Measurements from ENCODE around the gene B4GALNT4.
A peak's percentile ranks its signal among the peaks of the same experiment; 100 is the strongest.
"Not testable (repeated sequence)": the region's sequence is repeated elsewhere in the genome, so short reads cannot be mapped to it uniquely, and the experiment has no call there.

Gene B4GALNT4

DNA sequence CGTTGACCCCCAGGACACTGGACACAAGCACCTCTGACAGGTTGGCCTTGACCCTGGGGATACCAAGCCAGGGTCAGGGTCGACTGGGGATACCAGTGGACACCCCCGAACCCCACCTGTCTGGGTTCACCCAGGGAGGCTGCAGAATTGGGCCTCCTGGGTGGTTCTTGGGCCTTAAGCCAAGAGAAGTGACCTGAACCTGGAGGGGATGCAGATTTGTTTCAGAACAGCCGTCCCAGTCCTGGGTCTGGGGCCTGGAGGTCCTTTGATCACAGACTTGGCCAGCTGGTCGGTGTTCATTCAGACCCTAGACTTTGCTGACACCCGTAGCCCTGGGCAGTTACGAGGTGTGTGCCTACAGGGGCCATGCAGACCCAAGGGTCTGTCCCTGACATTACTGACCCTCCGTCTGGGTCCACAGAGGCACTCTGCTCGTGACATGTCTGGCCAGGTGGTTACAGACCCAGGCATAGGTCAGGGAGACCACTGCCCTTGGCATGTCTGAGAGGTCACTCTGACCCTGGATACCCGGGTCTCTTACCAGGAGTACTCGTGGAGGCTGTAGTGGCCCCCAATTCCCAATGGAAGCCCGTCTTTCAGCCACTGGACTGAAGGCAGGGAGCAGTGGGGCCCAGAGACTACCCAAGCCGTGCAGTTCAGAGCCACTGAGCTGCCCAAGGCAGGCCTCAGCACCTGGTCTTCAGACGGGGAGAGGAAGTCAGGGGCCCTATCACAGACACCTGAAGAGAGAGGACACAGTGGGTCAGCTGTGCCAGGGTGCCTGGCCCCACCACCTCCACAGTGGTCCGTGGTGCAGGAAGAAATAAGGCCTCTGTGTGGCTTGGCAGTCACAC is 39.1 kb downstream of the B4GALNT4 start:
- no peak for DNase-seq (ENCODE audit: low spot score)

DNA sequence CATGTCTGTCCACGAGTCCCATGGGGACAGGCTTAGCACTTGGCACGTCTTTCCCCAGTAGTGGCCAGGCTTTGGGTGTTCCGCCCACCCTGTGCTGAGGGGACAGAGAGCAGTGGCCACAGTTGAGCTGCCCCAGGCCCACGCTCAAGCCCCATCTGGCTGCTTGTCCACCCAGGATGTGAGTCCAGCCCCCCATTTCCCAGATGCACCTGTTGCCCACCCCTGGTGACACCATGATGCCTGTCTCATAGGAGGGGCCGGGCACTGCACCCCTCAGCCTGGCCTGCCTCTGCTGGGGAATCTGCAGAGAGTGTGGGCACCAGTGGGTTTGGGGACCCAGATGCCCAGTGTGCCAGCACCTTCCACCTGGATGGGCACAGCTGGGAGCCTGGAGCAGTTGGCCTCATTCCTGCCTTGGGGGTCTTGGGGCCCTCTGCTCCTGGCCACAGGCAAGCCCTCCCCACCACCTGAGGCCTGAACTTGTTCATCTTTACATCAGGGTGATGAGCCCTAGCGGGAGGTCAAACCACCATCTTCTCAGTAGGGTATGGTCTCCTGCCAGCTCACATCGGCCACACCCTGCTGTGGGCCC is 39.8 kb downstream of the B4GALNT4 start:
- DNase-seq (ENCODE audit: low spot score): no peak

DNA sequence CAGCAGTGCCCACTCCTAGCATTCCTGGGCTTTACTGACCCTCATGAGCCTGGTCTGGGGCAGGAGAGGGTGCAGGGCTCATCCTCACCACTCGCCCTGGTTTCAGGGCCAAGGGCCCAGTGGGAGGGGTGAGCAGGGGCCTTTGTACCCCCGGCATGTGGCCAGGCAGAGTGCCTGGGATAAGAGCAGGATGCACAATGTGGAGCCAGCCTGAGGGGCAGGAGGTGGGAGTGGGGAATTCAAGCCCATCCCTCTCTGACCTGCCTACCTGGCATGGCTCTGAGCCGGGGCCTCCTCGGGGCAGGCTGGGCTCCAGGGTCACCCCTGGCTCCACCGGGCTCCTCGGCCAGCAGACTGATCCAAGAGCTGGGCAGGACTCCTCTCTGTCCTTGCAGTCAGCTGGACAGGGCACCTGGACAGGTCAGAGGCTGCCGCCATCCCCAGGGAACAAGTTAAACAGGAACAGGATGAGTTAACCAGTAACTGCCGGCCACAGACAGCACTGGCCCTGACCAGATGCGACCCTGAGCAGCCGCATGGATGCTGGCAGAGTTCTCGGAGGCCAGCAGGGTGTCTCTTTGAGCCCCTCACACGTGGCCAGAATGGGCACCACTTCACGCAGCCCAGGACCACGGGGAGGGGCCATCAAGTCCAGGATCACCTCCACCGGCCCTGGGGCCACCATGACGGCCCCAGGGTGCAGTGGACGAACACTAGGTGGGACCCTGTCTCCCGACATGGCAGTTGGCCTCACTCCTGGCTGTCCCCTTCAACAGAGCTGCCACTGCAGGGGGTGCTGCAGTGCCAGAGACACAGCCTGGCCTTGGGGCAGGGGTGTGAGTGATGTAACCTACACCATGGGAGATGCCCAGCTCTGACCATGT is 40.5 kb downstream of the B4GALNT4 start:
- DNase-seq (ENCODE audit: low spot score): no peak

DNA sequence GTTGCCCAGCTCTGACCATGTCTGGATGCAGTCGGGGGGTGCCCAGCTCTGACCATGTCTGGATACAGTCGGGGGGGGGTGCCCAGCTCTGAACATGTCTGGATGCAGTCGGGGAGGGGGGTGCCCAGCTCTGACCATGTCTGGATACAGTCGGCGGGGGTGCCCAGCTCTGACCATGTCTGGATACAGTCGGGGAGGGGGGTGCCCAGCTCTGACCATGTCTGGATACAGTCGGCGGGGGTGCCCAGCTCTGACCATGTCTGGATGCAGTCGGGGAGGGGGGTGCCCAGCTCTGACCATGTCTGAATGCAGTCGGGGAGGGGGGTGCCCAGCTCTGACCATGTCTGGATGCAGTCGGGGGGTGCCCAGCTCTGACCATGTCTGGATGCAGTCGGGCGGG is 41.4 kb downstream of the B4GALNT4 start:
- DNase-seq (ENCODE audit: low spot score): not testable (repeated sequence)

DNA sequence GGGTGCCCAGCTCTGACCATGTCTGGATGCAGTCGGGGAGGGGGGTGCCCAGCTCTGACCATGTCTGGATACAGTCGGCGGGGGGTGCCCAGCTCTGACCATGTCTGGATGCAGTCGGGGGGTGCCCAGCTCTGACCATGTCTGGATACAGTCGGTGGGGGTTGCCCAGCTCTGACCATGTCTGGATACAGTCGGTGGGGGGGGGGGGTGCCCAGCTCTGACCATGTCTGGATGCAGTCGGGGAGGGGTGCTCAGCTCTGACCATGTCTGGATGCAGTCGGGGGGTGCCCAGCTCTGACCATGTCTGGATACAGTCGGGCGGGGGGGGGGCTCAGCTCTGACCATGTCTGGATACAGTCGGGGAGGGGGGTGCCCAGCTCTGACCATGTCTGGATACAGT is 42.2 kb downstream of the B4GALNT4 start:
- not testable (repeated sequence) for DNase-seq (ENCODE audit: low spot score)

DNA sequence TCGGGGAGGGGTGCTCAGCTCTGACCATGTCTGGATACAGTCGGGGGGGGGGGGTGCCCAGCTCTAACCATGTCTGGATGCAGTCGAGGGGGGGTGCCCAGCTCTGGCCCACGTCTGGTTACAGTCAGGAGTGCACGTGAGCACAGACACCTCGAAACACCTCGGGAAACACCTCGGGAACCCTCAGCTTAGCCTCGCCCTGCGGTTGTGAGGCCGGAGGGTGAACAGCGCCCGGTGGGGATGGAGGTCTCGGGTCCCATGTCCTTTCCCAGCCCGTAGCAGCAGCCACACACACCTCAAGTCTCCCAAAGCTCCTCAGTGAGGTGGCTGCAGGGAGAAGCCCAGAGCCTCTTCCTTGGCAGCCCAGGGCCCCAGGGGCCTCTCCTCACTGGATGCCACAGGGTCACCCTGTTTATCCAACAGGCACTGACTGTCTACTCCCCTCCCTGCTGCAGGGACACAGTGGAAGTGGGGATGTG is 43.4 kb downstream of the B4GALNT4 start:
- no peak for DNase-seq (ENCODE audit: low spot score)

DNA sequence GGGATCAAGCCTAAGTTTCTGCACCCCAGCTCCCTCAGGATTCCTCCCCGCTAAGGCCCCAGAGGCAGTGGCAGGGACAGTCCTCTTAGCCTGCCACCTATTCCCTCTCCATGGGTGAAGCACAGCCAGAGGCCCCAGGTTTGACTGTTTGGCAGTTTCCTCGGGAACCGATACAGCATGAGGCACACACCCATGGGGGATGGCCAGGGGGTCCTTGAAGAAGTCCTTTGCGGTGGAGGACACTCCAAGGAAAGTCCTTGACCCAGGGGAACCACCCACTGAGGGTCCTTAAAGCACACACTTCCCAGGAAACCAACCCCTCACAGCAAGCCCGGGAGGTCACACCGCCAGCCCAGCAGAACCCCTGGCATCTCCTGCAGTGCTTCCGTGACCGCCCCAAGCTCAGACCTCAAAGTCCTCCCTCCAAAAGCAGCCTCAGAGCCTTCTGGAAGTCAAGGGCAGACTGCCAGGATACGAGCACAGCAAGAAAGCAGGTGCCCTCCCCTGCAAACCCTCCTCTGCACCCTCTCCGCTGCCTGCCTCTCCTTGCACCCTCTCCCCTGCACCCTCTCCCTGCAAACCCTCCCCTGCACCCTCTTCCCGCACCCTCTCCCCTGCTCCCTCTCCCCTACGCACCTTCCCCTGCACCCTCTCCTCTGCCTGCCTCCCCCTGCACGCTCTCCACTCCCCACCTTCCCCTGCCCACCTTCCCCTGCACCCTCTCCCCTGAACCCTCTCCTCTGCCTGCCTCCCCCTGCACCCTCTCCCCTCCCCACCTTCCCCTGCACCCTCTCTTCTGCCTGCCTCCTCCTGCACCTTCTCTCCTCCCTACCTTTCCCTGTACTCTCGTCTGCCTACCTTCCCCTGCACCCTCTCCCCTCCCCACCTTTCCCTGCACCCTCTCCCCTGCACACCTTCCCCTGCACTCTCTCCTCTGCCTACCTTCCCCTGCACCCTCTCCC is 44.1 kb downstream of the B4GALNT4 start:
- no peak for DNase-seq (ENCODE audit: low spot score)

DNA sequence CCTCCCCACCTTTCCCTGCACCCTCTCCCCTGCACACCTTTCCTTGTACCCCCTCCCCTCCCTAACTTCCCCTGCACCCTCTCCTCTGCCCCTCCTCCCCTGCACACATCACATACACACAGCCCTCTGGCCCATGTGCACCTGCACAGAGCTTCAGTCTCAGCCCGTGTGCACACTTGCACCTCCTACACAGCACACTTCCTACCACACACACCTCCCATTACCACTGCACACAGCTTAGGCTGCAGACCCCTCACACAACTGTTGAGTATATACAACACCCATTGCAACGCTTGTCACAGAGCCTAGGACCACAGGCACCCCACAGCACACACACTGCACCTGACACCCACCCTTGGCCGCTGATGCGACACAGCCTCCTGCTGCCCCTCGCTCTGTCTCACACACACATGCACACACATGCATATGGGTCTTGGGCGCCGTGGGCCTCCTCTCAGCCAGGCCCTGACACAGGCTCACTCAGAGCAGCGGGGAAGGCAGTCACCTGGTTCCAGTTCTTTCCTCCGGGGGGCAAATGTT is 45.1 kb downstream of the B4GALNT4 start:
- DNase-seq (ENCODE audit: low spot score): no peak

DNA sequence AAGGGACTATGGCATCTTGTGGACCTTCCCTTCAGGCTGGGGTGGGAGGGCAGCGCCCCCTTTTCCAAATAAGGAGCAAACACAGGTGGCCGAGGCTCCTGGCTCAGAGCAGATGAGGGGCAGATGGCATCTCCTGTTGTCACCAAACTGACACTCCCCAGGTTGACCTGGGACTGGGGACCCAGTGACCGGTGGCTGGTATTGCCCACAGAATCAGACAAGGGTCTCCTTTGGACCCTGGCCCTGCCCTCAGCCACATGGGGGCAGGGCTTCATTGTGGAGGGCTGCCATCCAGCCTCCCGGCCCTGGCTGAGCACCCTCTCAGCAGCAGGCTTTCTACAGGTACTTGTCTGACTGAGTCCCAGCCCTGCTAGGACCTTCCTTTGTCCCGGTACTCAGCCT is 46.3 kb downstream of the B4GALNT4 start:
- no peak for DNase-seq (ENCODE audit: low spot score)

DNA sequence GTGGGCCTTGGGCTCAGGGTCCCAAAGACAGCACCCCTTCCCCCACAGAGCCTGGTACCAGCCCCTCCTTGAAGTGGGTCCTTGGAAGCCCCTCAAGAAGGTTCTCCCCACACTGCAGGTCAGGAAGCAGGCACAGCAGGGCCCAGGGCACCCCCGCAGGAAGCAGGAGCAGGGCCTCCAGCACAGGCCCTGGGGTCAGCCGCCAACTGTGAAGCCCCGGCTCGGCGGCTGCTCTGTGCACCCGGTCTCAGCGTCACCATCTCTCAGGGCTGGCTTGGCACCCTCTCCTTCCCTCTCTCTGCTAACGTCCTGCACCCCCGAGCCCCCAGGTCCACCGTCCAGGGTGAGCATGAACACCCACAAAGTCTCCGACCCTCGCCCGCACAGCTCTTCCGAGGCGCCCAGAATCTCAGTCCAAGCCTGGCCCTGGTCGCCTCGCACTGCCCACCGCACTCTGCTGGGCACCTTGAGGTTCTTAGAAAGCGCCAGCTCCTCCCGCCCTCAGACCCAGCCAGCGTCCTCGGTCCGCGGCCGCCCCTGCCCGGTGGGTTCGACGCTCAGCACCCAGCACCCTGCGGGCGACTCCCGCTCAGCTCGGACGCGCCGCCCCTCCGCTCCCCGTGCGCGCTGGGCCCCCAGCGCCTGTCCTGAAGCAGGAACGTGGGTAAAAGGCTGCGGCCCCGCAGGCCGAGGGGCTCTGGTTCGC is 46.9 kb downstream of the B4GALNT4 start:
- DNase-seq (ENCODE audit: low spot score): no peak

DNA sequence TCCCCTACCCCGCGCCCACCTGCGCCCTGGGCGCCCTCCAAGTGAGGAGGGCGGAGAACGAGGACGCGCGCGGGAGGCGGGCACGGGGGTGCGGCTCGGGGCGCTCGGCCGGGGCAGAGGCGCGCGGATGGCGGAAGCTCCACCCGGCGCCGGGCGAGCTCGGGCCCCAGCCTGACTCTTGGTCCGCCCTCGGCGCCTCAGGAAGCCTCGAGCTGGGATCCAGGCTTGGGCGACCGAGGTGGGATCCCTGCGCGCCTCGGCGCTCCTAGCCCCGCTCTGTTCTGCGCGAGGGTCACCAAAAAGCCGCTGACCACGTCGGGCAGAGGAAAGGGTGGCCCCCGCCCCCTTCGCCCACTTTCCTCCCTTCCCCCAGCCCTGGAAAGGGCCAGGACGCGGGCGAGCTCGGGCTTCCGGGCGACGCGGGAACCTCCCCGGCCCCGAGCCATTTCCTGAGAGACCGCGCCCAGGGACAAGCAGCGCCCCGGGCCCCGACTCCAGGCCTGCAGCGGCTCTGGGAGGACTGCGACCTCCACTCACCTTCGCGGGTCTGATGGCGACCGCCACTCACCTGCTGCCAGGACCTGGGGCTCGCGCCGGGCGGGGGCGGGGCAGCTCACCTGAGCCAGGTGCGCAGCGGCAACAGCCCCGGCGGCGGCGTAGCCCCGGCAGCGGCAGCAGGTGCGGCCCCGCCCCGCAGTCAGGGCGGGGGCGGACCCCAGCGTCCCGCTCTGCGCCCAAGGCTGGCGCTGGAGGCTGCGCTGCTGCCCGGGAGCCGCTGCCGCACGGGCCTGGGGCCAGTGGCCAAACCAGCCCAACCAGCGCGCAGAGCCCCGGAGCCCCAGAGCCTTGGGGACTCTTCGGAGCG is 47.7 kb downstream of the B4GALNT4 start:
- DNase-seq (ENCODE audit: low spot score): peak; percentile 68

DNA sequence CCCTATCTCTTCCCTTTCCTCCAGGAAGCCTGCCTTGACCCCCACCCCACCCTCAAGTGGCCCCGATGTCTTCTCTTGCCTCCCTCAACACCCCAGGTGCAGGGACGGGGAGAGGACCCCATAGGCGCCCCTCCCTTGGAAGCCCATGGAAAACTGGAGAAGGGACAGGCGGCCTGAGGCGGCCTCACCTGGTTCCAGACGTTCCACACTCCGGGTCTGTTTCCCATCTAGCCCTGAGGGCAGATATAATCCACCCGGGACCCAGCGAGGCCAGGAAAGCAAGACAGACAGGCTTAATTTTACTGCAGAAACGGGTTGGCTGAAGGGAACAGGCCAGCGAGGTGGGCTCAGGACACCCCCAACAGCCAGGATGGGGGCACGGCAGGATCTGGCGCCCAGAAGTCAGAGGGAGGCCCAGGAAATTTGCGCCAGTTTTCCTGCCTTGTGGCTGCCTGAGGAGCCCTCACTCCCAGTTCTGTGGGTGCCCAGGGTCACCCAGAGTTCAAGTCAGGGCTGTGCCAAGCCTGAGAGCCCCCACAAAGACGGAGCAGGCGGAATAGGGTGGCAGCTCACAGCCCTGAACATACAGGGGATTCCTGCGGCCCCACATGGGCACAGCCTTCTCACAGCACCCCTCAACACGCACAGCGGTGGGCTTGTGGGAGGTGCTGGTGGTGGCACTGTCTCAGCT is 48.5 kb downstream of the B4GALNT4 start:
- DNase-seq (ENCODE audit: low spot score): no peak

DNA sequence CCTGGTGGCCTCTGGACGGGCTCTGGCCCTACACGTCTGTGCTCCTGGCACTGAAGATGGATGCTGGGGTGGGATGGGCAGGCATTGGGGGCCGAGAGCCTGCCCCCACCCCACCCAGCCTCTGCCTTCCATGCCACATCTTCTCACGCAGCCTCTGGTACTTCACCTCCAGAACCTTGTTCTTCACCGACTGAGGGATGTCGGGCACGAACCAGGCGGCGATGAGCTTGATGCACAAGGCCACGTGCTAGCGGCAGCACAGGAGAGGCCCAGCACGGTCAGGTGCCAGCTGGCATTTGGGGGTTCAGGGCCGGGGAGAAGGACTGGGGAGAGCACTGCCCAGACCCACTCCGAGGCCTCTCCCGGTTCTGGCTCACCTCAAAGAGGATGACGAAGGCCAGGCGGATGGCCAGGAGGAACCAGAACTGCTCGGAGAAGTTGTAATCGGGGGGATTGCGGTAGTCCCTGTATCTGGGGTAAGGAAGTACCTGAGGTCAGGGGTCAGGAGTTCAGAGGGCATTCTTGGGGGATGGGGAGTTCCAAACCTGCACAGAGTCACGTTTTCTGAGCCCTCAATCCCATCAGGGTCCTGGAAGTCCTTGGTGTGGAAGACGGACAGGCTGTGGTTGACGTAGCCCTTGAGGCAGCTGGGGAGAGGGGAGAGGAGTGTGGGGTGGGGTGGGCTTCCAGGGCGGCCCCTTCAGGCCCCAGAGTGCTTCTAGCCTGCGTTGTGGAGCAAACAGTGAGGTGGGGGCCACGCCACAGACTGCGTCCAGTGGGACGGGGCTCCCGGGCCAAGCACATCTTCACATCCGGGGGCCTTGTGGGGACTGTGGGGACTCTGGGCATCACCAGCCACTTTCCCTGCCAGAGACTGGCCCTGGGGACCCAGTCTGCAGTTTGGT is 49.3 kb downstream of the B4GALNT4 start:
- no peak for DNase-seq (ENCODE audit: low spot score)

DNA sequence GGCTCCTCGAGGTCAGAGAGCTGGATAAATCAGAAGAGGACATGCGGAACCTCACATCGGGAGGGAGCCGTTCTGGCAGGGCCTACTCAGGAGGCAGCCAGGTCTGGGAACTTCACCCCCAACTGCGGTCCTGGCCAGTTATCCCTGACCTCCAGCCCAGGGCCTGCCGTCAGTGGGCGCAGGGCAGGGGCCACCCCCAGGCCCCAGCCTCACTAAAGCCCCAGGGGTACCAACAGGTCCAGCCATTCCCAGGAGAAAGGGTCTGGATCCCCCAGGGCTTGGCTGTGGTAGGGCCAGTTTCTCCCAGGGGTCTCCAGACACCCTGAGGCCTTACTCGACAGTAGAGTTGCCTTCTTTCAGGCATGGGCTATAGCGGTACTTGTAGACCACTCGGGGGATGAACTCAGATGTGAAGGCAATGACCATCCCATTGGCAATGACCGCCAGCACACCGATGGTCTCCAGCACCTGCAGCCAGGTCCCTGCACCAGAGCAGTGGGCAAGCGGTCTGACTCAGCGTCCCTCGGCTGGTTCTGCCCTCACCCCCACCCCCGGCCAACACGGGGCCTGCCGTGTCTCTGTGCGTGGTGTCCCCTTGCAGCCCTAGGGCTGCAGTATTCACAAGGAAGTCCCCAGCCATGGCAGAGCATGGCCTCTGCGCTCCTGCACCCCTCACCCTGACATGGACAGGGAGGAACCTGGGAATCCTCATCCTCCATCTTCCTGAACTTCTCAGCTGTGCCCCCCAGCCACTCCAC is 50.1 kb downstream of the B4GALNT4 start:
- no peak for DNase-seq (ENCODE audit: low spot score)

DNA sequence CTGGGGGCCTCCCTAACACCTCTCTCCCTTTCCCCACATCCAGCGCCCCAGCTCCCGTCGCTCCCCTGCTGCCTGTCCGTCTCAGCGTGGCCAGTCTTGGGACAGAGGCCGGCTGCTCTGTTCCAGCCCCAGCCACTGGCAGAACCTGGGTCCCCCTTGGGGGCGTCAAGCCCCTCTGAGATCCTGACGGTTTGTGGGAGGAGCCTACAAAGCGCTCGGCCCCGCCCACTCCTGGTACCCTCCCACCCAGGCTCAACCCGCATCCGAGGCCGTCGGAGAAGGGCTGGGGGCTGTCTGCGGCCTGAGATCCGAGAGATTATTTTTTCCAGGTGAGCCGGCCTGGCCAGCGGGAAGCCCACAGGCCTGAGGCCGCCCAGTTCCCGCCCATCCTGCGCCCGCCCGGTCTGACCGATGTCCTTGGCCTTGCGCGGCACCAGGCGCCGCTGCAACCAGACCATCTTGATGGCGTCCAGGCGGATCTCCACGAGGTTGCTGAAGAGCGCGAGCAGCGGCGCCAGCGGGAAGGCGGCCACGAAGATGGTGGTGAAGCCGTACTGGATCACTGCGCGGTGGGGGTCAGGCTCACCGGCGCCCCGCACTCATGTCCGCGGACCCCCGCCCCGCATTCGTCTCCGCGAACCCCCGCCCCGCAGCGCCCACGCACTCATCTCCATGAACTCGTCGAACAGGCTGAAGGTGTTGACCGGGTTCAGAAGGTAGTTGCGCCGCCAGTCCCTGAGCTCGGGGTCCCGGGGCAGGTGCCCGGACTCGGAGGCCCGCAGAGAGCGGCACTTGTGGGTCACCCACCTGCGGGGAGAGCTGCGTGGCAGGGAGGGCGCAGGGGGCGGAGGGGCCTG is 51.0 kb downstream of the B4GALNT4 start:
- no peak for DNase-seq (ENCODE audit: low spot score)

DNA sequence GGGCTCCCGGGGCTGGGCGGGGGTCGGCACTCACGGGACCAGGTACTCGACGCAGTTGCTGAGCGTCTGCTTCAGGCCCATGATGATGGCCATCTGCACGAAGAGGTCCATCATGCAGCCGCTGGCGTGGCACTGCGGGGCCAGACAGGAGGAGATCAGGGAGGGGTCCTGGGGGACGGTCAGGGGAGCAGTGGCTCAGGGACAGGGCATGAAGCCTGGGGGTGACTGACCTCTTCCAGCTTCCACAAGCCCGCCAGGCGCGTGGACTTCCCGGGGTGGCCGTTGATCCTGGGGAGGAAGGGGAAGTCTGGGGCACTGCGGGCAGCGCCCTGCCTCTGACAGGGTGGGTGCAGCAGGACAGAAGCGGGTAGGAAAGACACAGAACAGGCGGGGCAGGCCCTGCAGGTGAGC is 51.6 kb downstream of the B4GALNT4 start:
- DNase-seq (ENCODE audit: low spot score): no peak
